Endothelial cell (in vitro differentiated cells): Measurements from ENCODE around the gene PLCL2. TPM values are rescaled to one million over a fixed set of nuclear protein-coding genes. Genes with fewer than 3 reads are reported as not detected.

ENCODE experiments used
- DNase-seq: peaks from one replicate; pipeline ENCODE4 v3.0.0; 2021; ENCODE audit warnings: low spot score
- H3K27ac Mint-ChIP-seq: one replicate; pipeline ENCODE4 v1.8.0; 2021; ENCODE audit warnings: mixed read lengths, inconsistent platforms; ENCODE audit not compliant: unreplicated experiment
- H3K27me3 Mint-ChIP-seq: one replicate; pipeline ENCODE4 v1.8.0; 2021; ENCODE audit warnings: mild to moderate bottlenecking, moderate library complexity, mixed read lengths, inconsistent platforms; ENCODE audit not compliant: unreplicated experiment
- H3K36me3 Mint-ChIP-seq: one replicate; pipeline ENCODE4 v1.8.0; 2021; ENCODE audit warnings: mild to moderate bottlenecking, low read depth, mixed read lengths, inconsistent platforms; ENCODE audit not compliant: unreplicated experiment
- H3K4me1 Mint-ChIP-seq: one replicate; pipeline ENCODE4 v1.8.0; 2021; ENCODE audit warnings: mild to moderate bottlenecking, mixed read lengths, inconsistent platforms; ENCODE audit not compliant: unreplicated experiment
- H3K4me3 Mint-ChIP-seq: one replicate; pipeline ENCODE4 v1.8.0; 2021; ENCODE audit warnings: mild to moderate bottlenecking, mixed read lengths, inconsistent platforms; ENCODE audit not compliant: unreplicated experiment
- H3K9me3 Mint-ChIP-seq: one replicate; pipeline ENCODE4 v1.8.0; 2021; ENCODE audit warnings: mixed read lengths, inconsistent platforms; ENCODE audit not compliant: unreplicated experiment
- total RNA-seq: library from RNA; stranded (reverse); fragmentation: NEBNext Ultra II Directional; extraction: Animal tissue kit (Norgen Biotek cat#: 25700); gene quantifications from one replicate; pipeline ENCODE4 v1.2.1, GENCODE V29; 2021; ENCODE audit not compliant: unreplicated experiment
- TF ChIP-seq, protein P1 (sequence below): fragments of 200-600 bp; sonication (generic); IDR thresholded peaks from one replicate; pipeline ENCODE4 v1.5.0; 2021; ENCODE audit warnings: antibody characterized with exemption; ENCODE audit not compliant: unreplicated experiment

PLCL2 gene
- total RNA-seq, 1 donor from 2014 or later: 18.8 TPM

DNA sequence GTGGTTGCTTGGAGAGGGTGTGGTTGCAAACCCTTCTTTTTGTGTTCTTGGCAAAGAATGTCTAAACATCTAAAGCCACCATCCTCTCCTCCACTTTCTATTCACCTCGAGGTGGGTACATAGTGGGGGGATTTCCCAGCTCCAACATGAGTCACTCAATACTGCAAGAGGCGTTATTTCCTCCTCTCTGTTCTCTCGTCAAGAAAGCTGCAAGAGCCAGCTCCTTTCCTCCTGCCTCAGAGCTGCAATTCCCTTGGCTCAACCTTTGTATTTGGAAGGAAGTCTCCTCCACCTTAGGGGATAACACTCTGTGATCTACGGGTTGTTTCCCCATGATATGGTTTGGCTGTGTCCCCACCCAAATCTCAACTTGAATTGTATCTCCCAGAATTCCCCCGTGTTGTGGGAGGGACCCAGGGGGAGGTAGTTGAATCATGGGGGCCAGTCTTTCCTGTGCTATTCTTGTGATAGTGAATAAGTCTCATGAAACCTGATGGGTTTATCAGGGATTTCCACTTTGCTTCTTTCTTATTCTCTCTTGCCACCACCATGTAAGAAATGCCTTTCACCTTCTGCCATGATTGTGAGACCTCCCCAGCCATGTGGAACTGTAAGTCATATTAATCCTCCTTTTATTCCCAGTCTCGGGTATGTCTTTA lies 138.4 kb downstream of the PLCL2 start:
- Mint-ChIP-seq H3K4me1 (peaks cover 4% of the 10 kb centered on the region), H3K36me3 (no peaks in the 10 kb centered on the region), H3K9me3 (no peaks in the 10 kb centered on the region), H3K4me3 (no peak overlapping the region), H3K27me3 (no peaks in the 10 kb centered on the region), H3K27ac (no peak overlapping the region)
- no peak for DNase-seq
- TF ChIP-seq, protein P1, sequence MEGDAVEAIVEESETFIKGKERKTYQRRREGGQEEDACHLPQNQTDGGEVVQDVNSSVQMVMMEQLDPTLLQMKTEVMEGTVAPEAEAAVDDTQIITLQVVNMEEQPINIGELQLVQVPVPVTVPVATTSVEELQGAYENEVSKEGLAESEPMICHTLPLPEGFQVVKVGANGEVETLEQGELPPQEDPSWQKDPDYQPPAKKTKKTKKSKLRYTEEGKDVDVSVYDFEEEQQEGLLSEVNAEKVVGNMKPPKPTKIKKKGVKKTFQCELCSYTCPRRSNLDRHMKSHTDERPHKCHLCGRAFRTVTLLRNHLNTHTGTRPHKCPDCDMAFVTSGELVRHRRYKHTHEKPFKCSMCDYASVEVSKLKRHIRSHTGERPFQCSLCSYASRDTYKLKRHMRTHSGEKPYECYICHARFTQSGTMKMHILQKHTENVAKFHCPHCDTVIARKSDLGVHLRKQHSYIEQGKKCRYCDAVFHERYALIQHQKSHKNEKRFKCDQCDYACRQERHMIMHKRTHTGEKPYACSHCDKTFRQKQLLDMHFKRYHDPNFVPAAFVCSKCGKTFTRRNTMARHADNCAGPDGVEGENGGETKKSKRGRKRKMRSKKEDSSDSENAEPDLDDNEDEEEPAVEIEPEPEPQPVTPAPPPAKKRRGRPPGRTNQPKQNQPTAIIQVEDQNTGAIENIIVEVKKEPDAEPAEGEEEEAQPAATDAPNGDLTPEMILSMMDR: no peak

DNA sequence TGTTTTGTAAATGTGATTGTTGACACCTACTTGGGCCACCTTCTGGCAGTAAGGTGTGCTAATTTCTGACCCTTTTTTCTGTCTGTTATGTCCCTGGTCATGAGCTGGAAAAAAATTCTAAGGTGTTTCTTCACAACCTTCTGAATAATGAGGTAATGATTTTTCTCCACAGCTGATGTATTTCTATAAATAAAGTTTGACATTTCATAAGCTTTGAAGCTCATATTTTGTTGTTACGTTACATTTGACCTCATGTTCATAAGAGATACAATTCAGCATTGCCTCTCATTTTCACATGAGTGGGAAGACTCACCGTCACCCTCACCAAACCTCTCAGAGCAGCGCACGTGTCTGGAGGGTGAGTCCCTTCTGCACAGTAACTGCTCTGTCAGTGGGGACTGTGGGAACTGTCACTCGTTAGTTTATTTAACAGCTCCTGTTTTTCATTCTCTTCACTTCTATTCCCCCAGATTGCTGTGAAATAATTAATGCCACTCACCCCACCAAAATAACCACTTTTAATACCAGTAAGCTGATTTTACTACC lies 140.9 kb downstream of the PLCL2 start:
- H3K4me1 Mint-ChIP-seq: peaks cover 4% of the 10 kb centered on the region
- TF ChIP-seq, protein P1: no peak
- H3K27ac Mint-ChIP-seq: no peak overlapping the region

DNA sequence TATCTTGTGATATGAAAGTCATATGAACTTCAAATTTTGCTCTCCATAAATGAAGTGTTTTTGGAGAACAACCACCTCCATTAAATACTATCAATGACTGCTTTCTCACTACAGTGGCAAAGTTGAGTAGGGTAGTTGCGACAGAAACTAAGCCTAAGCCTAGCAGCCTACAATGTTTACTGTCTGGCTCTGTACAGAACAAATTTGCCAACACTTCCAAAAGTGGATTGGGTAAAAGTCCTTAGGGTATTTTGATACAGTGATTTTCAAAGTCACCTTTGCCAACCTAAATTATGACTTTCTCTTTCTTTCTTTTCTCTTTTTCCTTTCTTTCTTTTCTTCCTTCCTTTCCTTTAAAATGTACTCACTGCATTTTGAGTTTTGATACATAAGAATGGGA lies 142.6 kb downstream of the PLCL2 start:
- Mint-ChIP-seq H3K36me3 (no peaks in the 10 kb centered on the region), H3K27me3 (no peaks in the 10 kb centered on the region), H3K9me3 (no peaks in the 10 kb centered on the region), H3K27ac (no peak overlapping the region), H3K4me1 (peaks cover 4% of the 10 kb centered on the region), H3K4me3 (no peak overlapping the region)
- TF ChIP-seq, protein P1: no peak
- DNase-seq: no peak

More for the DNA sequence above, 140.9 kb downstream of the PLCL2 start:
- Mint-ChIP-seq H3K36me3 (no peaks in the 10 kb centered on the region), H3K27me3 (no peaks in the 10 kb centered on the region), H3K4me3 (no peak overlapping the region), H3K9me3 (no peaks in the 10 kb centered on the region)
- no peak for DNase-seq

DNA sequence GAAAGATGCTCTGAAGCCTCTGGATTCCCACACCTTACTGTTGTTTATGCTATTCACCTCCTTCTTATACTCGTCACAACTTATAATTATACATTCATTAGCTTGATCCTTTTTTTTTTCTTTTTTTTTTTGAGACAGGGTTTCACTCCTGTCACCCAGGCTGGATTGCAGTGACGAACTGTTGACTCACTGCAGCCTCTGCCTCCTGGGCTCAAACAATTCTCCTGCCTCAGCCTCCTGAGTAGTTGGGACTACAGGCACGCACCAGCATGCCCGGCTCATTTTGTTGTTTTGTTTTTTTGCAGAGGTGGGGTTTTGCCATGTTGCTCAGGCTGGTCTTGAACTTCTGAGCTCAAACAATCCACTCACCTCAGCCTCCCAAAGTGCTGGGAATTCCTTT lies 143.6 kb downstream of the PLCL2 start:
- Mint-ChIP-seq H3K4me1 (peaks cover 4% of the 10 kb centered on the region), H3K4me3 (no peak overlapping the region), H3K36me3 (no peaks in the 10 kb centered on the region), H3K27ac (no peak overlapping the region), H3K27me3 (no peaks in the 10 kb centered on the region), H3K9me3 (no peaks in the 10 kb centered on the region)
- DNase-seq: no peak
- TF ChIP-seq, protein P1: no peak

DNA sequence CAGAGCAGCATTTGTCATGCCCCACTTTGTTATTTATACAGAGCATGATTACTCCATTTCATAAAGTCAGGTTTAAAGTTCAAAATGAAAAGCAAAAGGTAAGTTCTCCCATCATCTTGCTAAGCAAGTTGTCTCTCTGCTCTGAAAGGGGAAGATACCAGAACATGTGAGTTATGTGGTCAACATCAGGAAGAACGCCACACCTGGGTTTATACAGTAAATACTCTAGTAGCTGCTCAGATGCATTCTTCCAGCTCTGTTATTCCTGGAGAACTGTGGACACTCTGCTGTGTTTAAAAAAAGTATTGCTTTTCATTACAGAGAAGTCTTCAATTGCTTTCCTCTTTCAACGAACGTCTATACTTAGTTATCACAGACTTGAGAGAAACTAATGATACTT lies 145.7 kb downstream of the PLCL2 start:
- H3K9me3 Mint-ChIP-seq: no peaks in the 10 kb centered on the region
- peaks cover 6% of the 10 kb centered on the region for H3K4me1 Mint-ChIP-seq
- H3K27ac Mint-ChIP-seq: no peak overlapping the region
- no peaks in the 10 kb centered on the region for H3K27me3 Mint-ChIP-seq
- no peak overlapping the region for H3K4me3 Mint-ChIP-seq
- TF ChIP-seq, protein P1: no peak
- H3K36me3 Mint-ChIP-seq: no peaks in the 10 kb centered on the region
- no peak for DNase-seq
